ENCODE measurements around the gene ZNF664. TPM values are rescaled to one million over a fixed set of nuclear protein-coding genes. Genes with fewer than 3 reads are reported as not detected.

Gene ZNF664
- total RNA-seq, 2 experiments from 2014 or later, result 13.4 to 19.0 TPM

- no peak for ATAC-seq (ENCODE audit: poor library complexity)
- H3K4me1 ChIP-seq (ENCODE audit: insufficient read depth, low read length), result peaks cover 7% of the 10 kb centered on the region
- ChIA-PET POLR2A (no interaction called here), CTCF (no interaction called here)
- Mint-ChIP-seq H3K36me3 (ENCODE audit: low read depth) (peaks cover 33% of the 10 kb centered on the region), H3K9me3 (no peaks in the 10 kb centered on the region), H3K27ac (no peak overlapping the region), H3K4me1 (ENCODE audit: low read depth) (peaks cover 44% of the 10 kb centered on the region), H3K27me3 (no peaks in the 10 kb centered on the region), H3K4me3 (no peak overlapping the region)
- no peaks in the 10 kb centered on the region for H3K27me3 ChIP-seq (ENCODE audit: control insufficient read depth in 1 of 2, insufficient read depth in 2 of 2, low read length in 2 of 2)
- no peak for DNase-seq
- peaks cover 39% of the 10 kb centered on the region for H3K36me3 ChIP-seq (ENCODE audit: insufficient read depth, low read length)
- no peaks in the 10 kb centered on the region for H3K9me3 ChIP-seq (ENCODE audit: control insufficient read depth in 1 of 2, insufficient read depth in 1 of 2, low read length in 2 of 2)
- intact Hi-C loops (cut with DNase I, micrococcal nuclease), result no loop called here
- TF ChIP-seq CTCF (IDR thresholded peaks at IDR 0.05), result no peak
- H3K27ac ChIP-seq (ENCODE audit: low read depth in 1 of 2, low read length in 2 of 2), result no peak overlapping the region
- no peak overlapping the region for H3K4me3 ChIP-seq (ENCODE audit: low read length)
These were observed 26.0 kb downstream of the ZNF664 start for GRCh38 chr12:123998991-123999359.

- H3K36me3 ChIP-seq (ENCODE audit: insufficient read depth, low read length), result peaks cover 43% of the 10 kb centered on the region
- H3K9me3 Mint-ChIP-seq, result no peaks in the 10 kb centered on the region
- H3K36me3 Mint-ChIP-seq (ENCODE audit: low read depth), result peaks cover 27% of the 10 kb centered on the region
- ChIA-PET POLR2A (no interaction called here), CTCF (interaction anchor here (0.9 to 1.1 kb wide), 2 partner anchors 16 to 95 kb away, joined by 3 read pairs; no protein-coding TSS in a partner anchor)
- no peaks in the 10 kb centered on the region for H3K9me3 ChIP-seq (ENCODE audit: control insufficient read depth in 1 of 2, insufficient read depth in 1 of 2, low read length in 2 of 2)
- H3K4me1 ChIP-seq (ENCODE audit: insufficient read depth, low read length), result peaks cover 4% of the 10 kb centered on the region
- H3K4me1 Mint-ChIP-seq (ENCODE audit: low read depth), result peaks cover 36% of the 10 kb centered on the region
- no peak overlapping the region for H3K4me3 Mint-ChIP-seq
- ATAC-seq (ENCODE audit: poor library complexity) (no peak), DNase-seq (no peak)
- H3K27me3 ChIP-seq (ENCODE audit: control insufficient read depth in 1 of 2, insufficient read depth in 2 of 2, low read length in 2 of 2), result no peaks in the 10 kb centered on the region
- TF ChIP-seq CTCF (IDR thresholded peaks at IDR 0.05), result no peak
- H3K27ac ChIP-seq (ENCODE audit: low read depth in 1 of 2, low read length in 2 of 2), result no peak overlapping the region
- H3K27me3 Mint-ChIP-seq, result no peaks in the 10 kb centered on the region
- intact Hi-C loops (cut with DNase I, micrococcal nuclease), result no loop called here
- H3K27ac Mint-ChIP-seq, result no peak overlapping the region
- H3K4me3 ChIP-seq (ENCODE audit: low read length), result no peak overlapping the region
These were observed 27.1 kb downstream of the ZNF664 start for GRCh38 chr12:124000111-124000510.

- intact Hi-C loops (cut with DNase I, micrococcal nuclease), result loop anchor here in 1 of 2 experiments (1.0 kb wide), 1 partner anchor 21 kb away; no protein-coding TSS in a partner anchor
These were observed 28.3 kb downstream of the ZNF664 start for GRCh38 chr12:124001343-124001742.

More at GRCh38 chr12:124001343-124001742, 28.3 kb downstream of the ZNF664 start:
- Mint-ChIP-seq H3K27me3 (no peaks in the 10 kb centered on the region), H3K27ac (no peak overlapping the region), H3K4me3 (no peak overlapping the region), H3K9me3 (no peaks in the 10 kb centered on the region), H3K4me1 (ENCODE audit: low read depth) (peaks cover 34% of the 10 kb centered on the region), H3K36me3 (ENCODE audit: low read depth) (peaks cover 20% of the 10 kb centered on the region)
- Histone ChIP-seq H3K4me1 (ENCODE audit: insufficient read depth, low read length) (peaks cover 11% of the 10 kb centered on the region), H3K9me3 (ENCODE audit: control insufficient read depth in 1 of 2, insufficient read depth in 1 of 2, low read length in 2 of 2) (no peaks in the 10 kb centered on the region), H3K4me3 (ENCODE audit: low read length) (no peak overlapping the region), H3K27ac (ENCODE audit: low read depth in 1 of 2, low read length in 2 of 2) (no peak overlapping the region), H3K27me3 (ENCODE audit: control insufficient read depth in 1 of 2, insufficient read depth in 2 of 2, low read length in 2 of 2) (no peaks in the 10 kb centered on the region), H3K36me3 (ENCODE audit: insufficient read depth, low read length) (peaks cover 37% of the 10 kb centered on the region)
- POLR2A ChIA-PET, result no interaction called here
- ATAC-seq (ENCODE audit: poor library complexity) (no peak), DNase-seq (no peak)
- CTCF ChIA-PET, result interaction anchor here (1.1 to 1.9 kb wide), 2 partner anchors 17 to 96 kb away, joined by 3 to 5 read pairs; no protein-coding TSS in a partner anchor
- no peak for TF ChIP-seq CTCF (IDR thresholded peaks at IDR 0.05)

Data from CD4-positive, alpha-beta T cell (primary cell).